PC-3 (cell line): ENCODE data around the gene ETFDH.

Experiments used
- CTCF ChIP-seq: fragments of 300-600 bp; sonication (generic); conservative IDR thresholded peaks from 2 replicates; pipeline ENCODE4 v1.5.1; 2017; ENCODE audit warnings: antibody characterized with exemption, low read depth, mild to moderate bottlenecking, low read length
- EZH2phosphoT487 ChIP-seq: fragments of 300-600 bp; sonication (generic); IDR thresholded peaks from 2 replicates; pipeline ENCODE4 v1.6.1; 2018; ENCODE audit warnings: mild to moderate bottlenecking, antibody characterized with exemption, low read length, borderline replicate concordance

GRCh38 chr4:158671665-158671914 lies 506 bp upstream of the ETFDH start, which contains the start of gene C4orf46:
- TF ChIP-seq CTCF (no peak), EZH2phosphoT487 (no peak)
